ENCODE measurements around the gene FOXL3. TPM values are rescaled to one million over a fixed set of nuclear protein-coding genes. Genes with fewer than 3 reads are reported as not detected.

The FOXL3 gene
- total RNA-seq, 1 experiment from 2014 or later = not detected

GRCh38 chr7:292826-293225, 2.9 kb downstream of the FOXL3 start:
- no peak overlapping the region for H3T11ph ChIP-seq (ENCODE audit: low read length)
- no peak overlapping the region for H3K4me3 Mint-ChIP-seq
- no peak for DNase-seq
- H3K36me3 Mint-ChIP-seq (ENCODE audit: insufficient read depth in 1 of 3, low read depth in 3 of 3) = no peaks in the 10 kb centered on the region; a peak in 2 of 7 replicates
- no peak overlapping the region for H3K56ac ChIP-seq (ENCODE audit: insufficient read length, low read depth, low read length)
- no peak overlapping the region for H3K27ac Mint-ChIP-seq
- H2BK20ac ChIP-seq (ENCODE audit: low read depth, low read length, poor library complexity, severe bottlenecking) = no peak overlapping the region
- H4K5ac ChIP-seq (ENCODE audit: insufficient read length, low read depth, low read length) = no peak overlapping the region
- H3K4me2 ChIP-seq (ENCODE audit: insufficient read depth, insufficient read length, low read length) = no peak overlapping the region
- no peak overlapping the region for H3K4ac ChIP-seq (ENCODE audit: low read depth, low read length)
- no peaks in the 10 kb centered on the region for H3K79me2 ChIP-seq (ENCODE audit: insufficient read depth, low read length)
- no peak overlapping the region for H2AK5ac ChIP-seq (ENCODE audit: insufficient read length, low read length)
- H4K91ac ChIP-seq (ENCODE audit: insufficient read length, low read depth, low read length) = no peak overlapping the region
- peaks cover 8 to 16% of the 10 kb centered on the region in 2 experiments for H3K9me3 Mint-ChIP-seq
- H3K18ac ChIP-seq (ENCODE audit: insufficient read length, low read depth, low read length) = no peak overlapping the region
- H3K79me1 ChIP-seq (ENCODE audit: insufficient read depth, low read depth, low read length, poor library complexity, severe bottlenecking) = no peaks in the 10 kb centered on the region
- no peak overlapping the region for H3K9ac ChIP-seq (ENCODE audit: extremely low read depth, insufficient read length, low read length)
- H3K27ac ChIP-seq (ENCODE audit: insufficient read length, low read depth, low read length) = no peak overlapping the region
- peaks cover 53% of the 10 kb centered on the region for H3K27me3 Mint-ChIP-seq (ENCODE audit: low read depth)
- H2BK120ac ChIP-seq (ENCODE audit: low read depth, low read length, poor library complexity, severe bottlenecking) = no peak overlapping the region
- H2BK5ac ChIP-seq (ENCODE audit: insufficient read length, low read length) = no peak overlapping the region
- no peaks in the 10 kb centered on the region for H4K20me1 ChIP-seq (ENCODE audit: control insufficient read depth, insufficient read depth, insufficient read length)
- no peak overlapping the region for H3K23ac ChIP-seq (ENCODE audit: insufficient read length, low read depth, low read length)
- H3K4me1 Mint-ChIP-seq = no peaks in the 10 kb centered on the region
- H3K9me3 ChIP-seq (ENCODE audit: control insufficient read depth, low read depth, low read length) = no peaks in the 10 kb centered on the region
- WGBS (ENCODE audit: extremely low coverage, insufficient read length, low lambda C conversion rate) = no CpG with 5 or more reads among the region's 15 CpGs
- no peak overlapping the region for H2BK12ac ChIP-seq (ENCODE audit: insufficient read length, low read depth, low read length)
- no peak for TF ChIP-seq CTCF (conservative IDR thresholded peaks at IDR 0.05)
- no peak overlapping the region for H4K8ac ChIP-seq (replicated peaks; ENCODE audit: insufficient read length, low read depth, low read length)
- H3K27me3 ChIP-seq (ENCODE audit: insufficient read depth, low read length) = peaks cover 33% of the 10 kb centered on the region
- H2AFZ ChIP-seq (ENCODE audit: low read length) = no peak overlapping the region
- peaks cover 8% of the 10 kb centered on the region for H3K23me2 ChIP-seq (ENCODE audit: insufficient read length, low read depth, low read length, poor library complexity, severe bottlenecking)
- H3K14ac ChIP-seq (ENCODE audit: insufficient read depth, low read length) = no peak overlapping the region
- no peaks in the 10 kb centered on the region for H3K4me1 ChIP-seq (ENCODE audit: insufficient read depth, low read length)
- H2BK15ac ChIP-seq (ENCODE audit: low read depth, low read length) = no peak overlapping the region
